Measurements from ENCODE around the gene TNFSF13B.

The TNFSF13B gene

GRCh38 chr13:108278466-108278865, 8.9 kb downstream of the TNFSF13B start:
- no peak for DNase-seq (ENCODE audit: extremely low read depth, low read depth)
- no peak overlapping the region for H3K4me3 ChIP-seq (replicated peaks; ENCODE audit: low read depth, low read length)
- no peak for TF ChIP-seq CTCF (IDR thresholded peaks at IDR 0.05; ENCODE audit: low read depth, low read length, missing control alignments)

- no peak for DNase-seq (ENCODE audit: extremely low read depth, low read depth)
- no peak for TF ChIP-seq CTCF (IDR thresholded peaks at IDR 0.05; ENCODE audit: low read depth, low read length, missing control alignments)
- H3K4me3 ChIP-seq (replicated peaks; ENCODE audit: low read depth, low read length): no peak overlapping the region
These were observed 12.4 kb downstream of the TNFSF13B start for GRCh38 chr13:108281901-108282300.

GRCh38 chr13:108283110-108283509, 13.6 kb downstream of the TNFSF13B start:
- DNase-seq (ENCODE audit: extremely low read depth, low read depth): no peak
- no peak for TF ChIP-seq CTCF (IDR thresholded peaks at IDR 0.05; ENCODE audit: low read depth, low read length, missing control alignments)
- H3K4me3 ChIP-seq (replicated peaks; ENCODE audit: low read depth, low read length): no peak overlapping the region

- TF ChIP-seq CTCF (IDR thresholded peaks at IDR 0.05; ENCODE audit: low read depth, low read length, missing control alignments): no peak
- DNase-seq (ENCODE audit: extremely low read depth, low read depth): no peak
- H3K4me3 ChIP-seq (replicated peaks; ENCODE audit: low read depth, low read length): no peak overlapping the region
These were observed 19.2 kb downstream of the TNFSF13B start for GRCh38 chr13:108288741-108289140.

GRCh38 chr13:108289819-108290218, 20.3 kb downstream of the TNFSF13B start:
- no peak overlapping the region for H3K4me3 ChIP-seq (replicated peaks; ENCODE audit: low read depth, low read length)
- no peak for DNase-seq (ENCODE audit: extremely low read depth, low read depth)
- no peak for TF ChIP-seq CTCF (IDR thresholded peaks at IDR 0.05; ENCODE audit: low read depth, low read length, missing control alignments)

GRCh38 chr13:108297114-108297513, 27.6 kb downstream of the TNFSF13B start:
- DNase-seq (ENCODE audit: extremely low read depth, low read depth): no peak
- H3K4me3 ChIP-seq (replicated peaks; ENCODE audit: low read depth, low read length): no peak overlapping the region
- no peak for TF ChIP-seq CTCF (IDR thresholded peaks at IDR 0.05; ENCODE audit: low read depth, low read length, missing control alignments)

- TF ChIP-seq CTCF (IDR thresholded peaks at IDR 0.05; ENCODE audit: low read depth, low read length, missing control alignments): no peak
- no peak overlapping the region for H3K4me3 ChIP-seq (replicated peaks; ENCODE audit: low read depth, low read length)
- DNase-seq (ENCODE audit: extremely low read depth, low read depth): no peak
These were observed 32.8 kb downstream of the TNFSF13B start for GRCh38 chr13:108302279-108302678.
